CD4-positive, alpha-beta T cell treated with Interleukin-10 for 1 hour (primary cell): ENCODE measurements around the gene IL17REL.

Experiments used
- DNase-seq: peaks from one replicate; pipeline ENCODE4 v3.0.0-alpha.2; 2020

Gene IL17REL

GRCh38 chr22:49966041-49966773 lies 46.4 kb downstream of the IL17REL start:
- peak; percentile 32 for DNase-seq

DNA sequence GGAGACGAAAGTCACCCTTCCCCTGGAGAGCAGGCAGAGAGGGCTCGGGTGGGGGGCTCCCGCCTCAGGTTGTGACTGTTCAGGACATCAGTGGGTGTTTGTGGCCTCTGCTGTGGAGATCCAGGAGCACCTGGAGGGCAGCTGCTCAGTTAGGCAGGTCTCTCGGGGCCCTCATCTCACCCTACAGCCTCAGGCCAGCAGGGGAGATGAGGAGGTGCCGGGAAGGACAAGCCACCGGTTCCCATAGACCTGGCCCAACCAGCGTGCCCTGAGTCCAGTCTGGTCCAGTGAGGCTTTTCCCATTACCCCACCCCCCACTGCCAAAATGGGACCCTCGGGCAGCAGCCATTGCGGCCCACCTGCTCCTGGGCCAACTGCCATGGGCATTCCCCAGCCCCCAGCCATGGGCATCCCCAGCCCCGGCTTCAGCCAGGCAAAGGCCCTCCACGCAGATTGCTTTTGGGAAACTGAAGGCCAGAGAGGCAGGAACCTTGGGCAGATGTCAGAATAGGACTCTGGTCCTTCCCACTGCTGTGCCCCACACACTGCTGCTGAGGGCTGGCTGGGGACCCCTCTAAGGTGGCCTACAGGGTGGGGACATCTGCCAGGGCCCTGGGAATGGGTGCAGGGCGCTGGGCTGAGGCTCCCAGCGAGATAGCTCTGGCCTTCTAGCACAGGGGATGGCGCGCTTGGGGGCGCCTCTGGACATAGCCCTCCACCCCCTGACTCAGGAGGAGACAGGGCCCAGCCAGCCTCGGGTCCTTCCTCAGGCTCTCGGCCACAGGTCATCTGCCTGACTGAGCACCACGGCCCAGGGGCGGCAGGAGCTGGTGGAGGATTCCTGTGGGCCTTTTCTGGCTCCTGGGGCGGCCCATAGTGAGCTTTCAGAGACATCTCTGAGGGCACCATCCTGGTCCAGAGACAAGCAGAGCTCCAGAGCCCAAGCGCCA lies 47.2 kb downstream of the IL17REL start:
- DNase-seq: peak; percentile 29

DNA sequence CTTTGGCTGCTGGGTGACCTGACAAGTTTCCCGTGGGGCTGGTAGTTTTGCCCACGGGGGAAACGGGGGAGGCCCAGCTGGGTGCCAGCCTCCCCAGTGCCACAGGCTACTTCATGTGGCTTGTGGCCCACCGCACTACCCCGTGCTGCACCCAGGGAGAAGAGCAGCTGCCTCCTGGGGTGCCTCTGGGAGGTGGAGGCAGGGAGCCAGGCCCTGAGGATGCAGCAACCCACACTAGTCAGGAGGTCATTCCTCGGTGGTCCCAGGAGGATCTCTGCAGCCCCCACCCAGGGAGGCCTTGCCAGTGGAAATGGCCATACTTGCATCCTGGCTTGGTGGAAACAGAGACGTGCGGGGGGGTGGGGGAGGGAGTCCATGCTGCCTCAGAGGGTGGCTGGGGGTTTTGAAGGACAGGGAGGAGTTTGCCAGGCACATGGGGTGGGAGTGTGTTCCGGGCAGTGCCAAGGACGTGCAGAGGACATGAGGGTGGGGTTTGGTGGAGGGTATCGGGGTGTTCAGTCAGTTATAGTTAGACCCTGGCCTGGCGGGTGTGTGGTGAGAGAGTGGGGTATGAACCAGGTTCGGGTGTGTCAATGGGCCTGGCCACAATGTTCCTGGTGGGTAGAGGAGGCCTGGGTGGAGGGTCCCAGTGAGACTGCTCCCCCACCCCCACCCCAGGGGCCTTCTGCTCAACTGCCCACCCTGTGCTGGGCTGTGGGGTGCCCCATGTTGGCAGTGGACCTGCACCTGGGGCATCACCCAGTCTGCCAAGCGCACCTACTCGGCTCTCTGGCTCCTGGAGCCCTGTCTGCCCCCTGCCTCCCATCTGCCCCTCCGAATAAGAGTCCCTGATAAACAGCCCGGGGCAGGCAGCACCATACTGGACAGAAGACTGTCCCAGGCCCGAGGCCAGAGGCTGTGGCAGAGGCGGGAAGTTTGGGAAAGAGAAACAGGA lies 48.2 kb downstream of the IL17REL start:
- peak; percentile 57 for DNase-seq

DNA sequence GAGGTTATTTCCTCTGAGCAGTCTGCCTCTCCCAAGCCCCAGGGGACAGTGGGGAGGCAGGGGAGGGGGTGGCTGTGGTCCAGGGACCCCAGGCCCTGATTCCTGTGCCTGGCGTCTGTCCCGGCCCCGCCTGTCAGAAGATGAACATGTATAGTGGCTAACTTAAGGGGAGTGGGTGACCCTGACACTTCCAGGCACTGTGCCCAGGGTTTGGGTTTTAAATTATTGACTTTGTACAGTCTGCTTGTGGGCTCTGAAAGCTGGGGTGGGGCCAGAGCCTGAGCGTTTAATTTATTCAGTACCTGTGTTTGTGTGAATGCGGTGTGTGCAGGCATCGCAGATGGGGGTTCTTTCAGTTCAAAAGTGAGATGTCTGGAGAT lies 48.9 kb downstream of the IL17REL start:
- peak; percentile 38 for DNase-seq

DNA sequence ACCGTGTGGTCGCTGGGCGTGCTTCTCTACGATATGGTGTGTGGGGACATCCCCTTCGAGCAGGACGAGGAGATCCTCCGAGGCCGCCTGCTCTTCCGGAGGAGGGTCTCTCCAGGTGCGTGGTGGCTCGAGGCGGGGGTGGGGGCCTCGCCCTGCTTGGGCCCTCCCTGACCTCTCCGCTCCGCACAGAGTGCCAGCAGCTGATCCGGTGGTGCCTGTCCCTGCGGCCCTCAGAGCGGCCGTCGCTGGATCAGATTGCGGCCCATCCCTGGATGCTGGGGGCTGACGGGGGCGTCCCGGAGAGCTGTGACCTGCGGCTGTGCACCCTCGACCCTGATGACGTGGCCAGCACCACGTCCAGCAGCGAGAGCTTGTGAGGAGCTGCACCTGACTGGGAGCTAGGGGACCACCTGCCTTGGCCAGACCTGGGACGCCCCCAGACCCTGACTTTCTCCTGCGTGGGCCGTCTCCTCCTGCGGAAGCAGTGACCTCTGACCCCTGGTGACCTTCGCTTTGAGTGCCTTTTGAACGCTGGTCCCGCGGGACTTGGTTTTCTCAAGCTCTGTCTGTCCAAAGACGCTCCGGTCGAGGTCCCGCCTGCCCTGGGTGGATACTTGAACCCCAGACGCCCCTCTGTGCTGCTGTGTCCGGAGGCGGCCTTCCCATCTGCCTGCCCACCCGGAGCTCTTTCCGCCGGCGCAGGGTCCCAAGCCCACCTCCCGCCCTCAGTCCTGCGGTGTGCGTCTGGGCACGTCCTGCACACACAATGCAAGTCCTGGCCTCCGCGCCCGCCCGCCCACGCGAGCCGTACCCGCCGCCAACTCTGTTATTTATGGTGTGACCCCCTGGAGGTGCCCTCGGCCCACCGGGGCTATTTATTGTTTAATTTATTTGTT lies 49.6 kb downstream of the IL17REL start:
- DNase-seq: peak; percentile 18

DNA sequence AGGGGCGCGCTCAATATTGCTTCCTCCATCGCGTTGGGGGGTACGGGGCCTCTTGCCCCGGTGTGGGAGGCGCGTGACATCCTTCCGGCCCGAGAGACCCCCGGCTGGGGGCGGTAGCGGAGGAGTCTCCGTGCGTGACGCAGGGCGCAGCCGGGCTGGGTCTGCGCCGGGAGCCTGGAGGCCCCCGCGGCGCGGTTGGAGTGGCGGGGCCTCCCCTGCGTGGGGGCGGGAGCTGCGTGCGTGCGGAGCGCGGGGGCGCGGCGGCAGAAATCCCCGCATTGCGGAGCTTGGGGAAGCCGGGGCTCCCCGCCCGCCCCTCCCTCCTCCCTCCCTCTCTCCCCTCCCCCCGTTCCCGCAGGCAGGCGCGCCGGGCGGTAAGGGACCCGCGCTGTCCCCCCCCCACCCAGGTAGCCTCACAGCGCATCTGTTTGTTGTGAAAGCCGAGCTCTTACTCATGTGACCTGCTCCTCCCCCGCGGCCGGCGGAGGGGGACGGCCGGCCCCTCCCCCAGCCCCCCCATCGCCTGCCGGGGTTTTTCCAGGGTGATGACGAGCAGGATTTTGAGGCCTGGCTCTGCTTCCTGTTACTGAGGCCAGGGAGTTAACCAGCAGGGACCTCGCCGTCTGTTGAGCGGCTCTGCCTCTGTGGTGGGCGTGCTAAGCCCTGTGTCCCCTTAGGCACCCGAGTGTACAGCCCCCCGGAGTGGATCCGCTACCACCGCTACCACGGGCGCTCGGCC lies 50.4 kb downstream of the IL17REL start:
- DNase-seq: peak; percentile 92

GRCh38 chr22:49961601-49962011 lies 51.0 kb downstream of the IL17REL start:
- DNase-seq: no peak

GRCh38 chr22:49961005-49961600 lies 51.5 kb downstream of the IL17REL start:
- peak; percentile 47 for DNase-seq

GRCh38 chr22:49960159-49961004 lies 52.2 kb downstream of the IL17REL start, which contains the start of gene PIM3:
Gene PIM3, plus strand, starts transcription at chr22:49960772. Its CDS starts 176 bp downstream, at chr22:49960948.
- DNase-seq: peak; percentile 96

GRCh38 chr22:49959782-49960158 lies 52.8 kb downstream of the IL17REL start:
- DNase-seq: no peak

DNA sequence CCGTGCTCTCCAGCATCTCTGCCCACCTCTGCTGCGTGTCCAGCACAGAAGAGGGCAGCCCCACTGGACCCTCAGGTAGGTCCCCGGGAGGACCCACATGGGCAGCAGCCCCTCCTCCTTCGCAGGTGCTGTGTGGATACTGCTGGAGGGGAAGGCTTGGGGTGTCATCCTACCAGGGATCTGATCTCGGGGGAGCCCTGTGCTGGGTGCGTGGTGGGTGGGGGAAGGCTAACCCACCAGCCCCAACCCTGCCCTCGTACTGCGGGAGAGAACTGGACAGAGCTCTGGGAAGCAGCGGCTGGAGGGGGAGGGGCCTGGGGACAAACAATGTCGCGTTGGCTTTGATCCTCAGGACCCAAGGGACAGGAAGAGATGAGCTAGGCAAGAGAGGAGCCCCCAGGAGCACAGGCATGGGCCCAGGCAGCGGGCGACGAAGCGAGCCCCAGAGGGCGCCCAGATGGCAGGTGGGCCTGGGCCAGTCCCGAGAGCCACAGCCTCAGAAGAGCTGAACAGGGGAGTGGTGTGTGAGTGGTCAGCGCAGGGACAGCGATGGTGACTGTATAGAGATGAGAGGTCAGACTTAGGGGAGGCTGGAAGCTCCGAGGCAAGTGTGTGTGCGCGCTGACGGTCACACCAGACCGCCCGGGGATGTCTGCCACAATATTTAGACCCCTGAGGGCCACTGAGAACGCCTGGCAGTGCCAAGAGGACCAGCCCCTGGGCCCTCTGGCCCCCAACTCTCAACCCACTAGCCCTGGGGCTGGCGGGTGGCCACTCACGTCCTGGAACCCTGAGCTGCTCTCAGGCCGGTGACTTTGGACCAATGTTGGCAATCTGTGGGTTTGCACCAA lies 53.4 kb downstream of the IL17REL start:
- no peak for DNase-seq

DNA sequence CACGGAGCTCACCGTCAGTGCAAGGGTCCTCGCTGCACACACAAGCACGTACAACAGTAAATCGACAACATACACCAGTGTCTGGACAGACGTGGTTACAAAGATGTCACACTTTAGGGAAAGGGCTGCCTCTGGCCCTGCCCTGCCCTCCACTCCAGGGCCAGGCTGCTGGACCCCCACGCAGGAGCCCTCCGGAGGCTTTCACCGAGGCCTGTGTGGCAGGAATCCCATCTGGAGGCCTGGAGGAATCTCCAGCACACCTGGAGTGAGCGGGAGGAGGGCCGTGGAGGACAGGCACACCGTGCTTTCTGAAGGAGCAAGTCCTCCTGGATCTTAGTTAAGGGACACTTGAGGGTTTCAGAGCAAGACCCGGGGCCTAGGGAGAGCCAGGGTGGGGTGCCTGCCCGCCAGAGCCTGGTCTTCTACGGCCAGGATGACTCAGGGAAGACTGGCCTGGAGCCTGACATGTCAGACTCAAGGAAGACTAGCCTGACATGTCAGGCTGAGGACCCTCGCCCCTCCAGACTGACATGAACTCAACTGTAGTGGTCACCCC lies 54.1 kb downstream of the IL17REL start:
- no peak for DNase-seq

GRCh38 chr22:49957826-49958365 lies 54.7 kb downstream of the IL17REL start:
- no peak for DNase-seq

- DNase-seq: no peak
These were observed 55.4 kb downstream of the IL17REL start for GRCh38 chr22:49956914-49957825.

GRCh38 chr22:49956418-49956770 lies 56.2 kb downstream of the IL17REL start:
- DNase-seq: no peak

DNA sequence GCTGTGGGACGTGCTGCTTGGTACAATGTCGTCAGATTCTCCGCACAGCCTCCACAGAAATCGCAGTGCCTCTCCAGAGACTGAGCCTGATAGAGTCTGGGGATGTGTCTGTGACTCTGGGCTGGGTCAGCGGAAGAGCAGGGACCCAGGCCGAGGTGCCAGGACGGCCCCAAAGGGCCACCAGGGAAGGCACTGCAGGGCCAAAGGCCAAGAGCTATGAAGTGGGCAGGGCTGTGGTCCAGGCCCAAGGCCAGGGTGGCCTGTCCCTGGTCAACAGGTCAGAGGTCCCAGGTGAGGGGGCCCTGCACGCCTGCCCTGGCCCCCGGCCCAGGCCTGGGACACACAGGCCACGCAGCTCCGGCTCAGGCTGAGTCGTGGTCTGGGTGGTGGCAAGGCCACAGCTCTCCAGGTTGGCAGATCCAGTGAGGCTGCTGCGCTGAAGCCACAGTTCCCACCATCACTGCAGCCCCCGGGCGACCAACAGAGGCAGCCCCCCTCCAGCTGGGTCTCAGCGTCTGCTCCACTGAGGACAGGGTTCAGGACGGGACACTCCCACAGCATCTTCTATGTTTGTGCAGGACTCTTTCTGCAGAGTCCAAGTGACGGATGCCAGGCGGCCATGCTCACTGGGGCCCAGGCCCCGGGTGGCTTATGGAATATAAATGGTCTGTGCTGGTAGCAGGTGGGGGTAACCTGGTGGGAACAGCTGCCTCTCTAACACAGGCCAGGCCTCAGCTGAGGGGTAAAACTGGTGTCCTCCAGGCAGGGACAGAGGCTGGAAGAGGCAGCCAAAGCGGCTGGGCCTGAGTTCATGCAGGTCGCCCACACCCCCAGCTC lies 56.8 kb downstream of the IL17REL start:
- no peak for DNase-seq
